Right lobe of liver (tissue), 4 donors: ENCODE measurements around the gene GRIN3B.

Experiments used
- POLR2A ChIP-seq: fragments of 450-650 bp; IDR thresholded peaks from one replicate; pipeline ENCODE4 v1.6.1; 2017; ENCODE audit warnings: antibody characterized with exemption, mild to moderate bottlenecking
- TF ChIP-seq, protein P1 (sequence below), 4 donors: fragments of 200-600 bp in 3 of 4; fragments of 450-650 bp in 1 of 4; IDR thresholded peaks; one replicate each; pipeline versions ENCODE4 v1.5.1 to v1.8.0; 2016 to 2022; ENCODE audit warnings: antibody characterized with exemption in 4 of 4, mild to moderate bottlenecking in 2 of 4
- donor health status: DM: no; HTN: no; CAD: no.
- donor health status: DM: no; HTN: no; CAD: no.
- donor health status: DM: no; HTN: yes; CAD: no.

DNA sequence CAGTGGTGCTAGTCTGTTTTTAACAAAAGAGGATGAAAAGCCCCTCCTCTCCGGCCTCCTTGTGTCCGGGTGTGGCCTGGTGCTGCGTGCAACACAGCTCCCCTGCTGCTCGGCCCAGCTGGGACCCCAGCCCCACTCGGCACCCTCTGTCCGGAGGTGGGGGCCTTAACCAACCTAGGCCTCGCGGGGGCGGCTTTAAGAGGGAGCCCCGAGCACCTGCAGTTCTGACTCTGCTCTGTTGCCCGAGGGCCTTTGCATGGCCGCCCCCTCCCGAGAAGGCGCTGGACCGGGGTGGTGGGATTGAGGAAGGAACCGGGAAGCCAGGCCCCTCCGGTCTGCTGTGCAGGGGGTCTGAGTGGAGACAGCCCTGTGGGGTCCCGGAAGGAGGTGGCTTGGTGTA, 5.7 kb upstream of the GRIN3B start:
- TF ChIP-seq, protein P1, sequence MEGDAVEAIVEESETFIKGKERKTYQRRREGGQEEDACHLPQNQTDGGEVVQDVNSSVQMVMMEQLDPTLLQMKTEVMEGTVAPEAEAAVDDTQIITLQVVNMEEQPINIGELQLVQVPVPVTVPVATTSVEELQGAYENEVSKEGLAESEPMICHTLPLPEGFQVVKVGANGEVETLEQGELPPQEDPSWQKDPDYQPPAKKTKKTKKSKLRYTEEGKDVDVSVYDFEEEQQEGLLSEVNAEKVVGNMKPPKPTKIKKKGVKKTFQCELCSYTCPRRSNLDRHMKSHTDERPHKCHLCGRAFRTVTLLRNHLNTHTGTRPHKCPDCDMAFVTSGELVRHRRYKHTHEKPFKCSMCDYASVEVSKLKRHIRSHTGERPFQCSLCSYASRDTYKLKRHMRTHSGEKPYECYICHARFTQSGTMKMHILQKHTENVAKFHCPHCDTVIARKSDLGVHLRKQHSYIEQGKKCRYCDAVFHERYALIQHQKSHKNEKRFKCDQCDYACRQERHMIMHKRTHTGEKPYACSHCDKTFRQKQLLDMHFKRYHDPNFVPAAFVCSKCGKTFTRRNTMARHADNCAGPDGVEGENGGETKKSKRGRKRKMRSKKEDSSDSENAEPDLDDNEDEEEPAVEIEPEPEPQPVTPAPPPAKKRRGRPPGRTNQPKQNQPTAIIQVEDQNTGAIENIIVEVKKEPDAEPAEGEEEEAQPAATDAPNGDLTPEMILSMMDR (IDR thresholded peaks at IDR 0.05) = no peak
- no peak for TF ChIP-seq POLR2A
